Activated CD8-positive, alpha-beta memory T cell treated with anti-CD3 and anti-CD28 coated beads, Interleukin-2, amount 50 U/mL, for 1 hour (primary cell): ENCODE measurements around the gene NTSR1.

Source experiments
- DNase-seq: peaks from one replicate; pipeline ENCODE4 v3.0.0-alpha.2; 2020; ENCODE audit errors: extremely low read depth

The NTSR1 gene

GRCh38 chr20:62725596-62726268 is 17.1 kb downstream of the NTSR1 start:
- DNase-seq, result no peak

DNA sequence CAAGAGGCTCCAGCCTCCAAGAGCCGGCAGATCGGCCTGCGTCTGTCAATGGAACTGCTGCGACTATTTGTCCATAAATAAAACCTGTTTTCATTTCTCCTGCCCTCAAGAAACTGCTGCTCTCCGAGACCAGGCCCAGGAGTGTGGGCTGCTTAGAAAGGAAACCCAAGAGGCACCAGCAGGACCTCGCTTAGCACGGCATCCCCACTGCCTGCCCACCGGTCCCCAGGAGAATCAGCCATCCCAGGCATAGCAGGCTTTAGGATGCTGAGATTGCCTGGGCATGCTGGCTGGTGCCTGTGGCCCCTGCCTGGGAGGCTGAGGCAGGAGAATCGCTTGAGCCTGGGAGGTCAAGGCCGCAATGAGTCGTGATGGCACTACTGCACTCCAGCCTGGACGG is 17.6 kb downstream of the NTSR1 start:
- no peak for DNase-seq

- no peak for DNase-seq
Measured at GRCh38 chr20:62726716-62727583, 18.3 kb downstream of the NTSR1 start.

- DNase-seq, result no peak
Measured at GRCh38 chr20:62727584-62728027, 19.0 kb downstream of the NTSR1 start.

- no peak for DNase-seq
Measured at GRCh38 chr20:62728028-62728780, 19.6 kb downstream of the NTSR1 start.

DNA sequence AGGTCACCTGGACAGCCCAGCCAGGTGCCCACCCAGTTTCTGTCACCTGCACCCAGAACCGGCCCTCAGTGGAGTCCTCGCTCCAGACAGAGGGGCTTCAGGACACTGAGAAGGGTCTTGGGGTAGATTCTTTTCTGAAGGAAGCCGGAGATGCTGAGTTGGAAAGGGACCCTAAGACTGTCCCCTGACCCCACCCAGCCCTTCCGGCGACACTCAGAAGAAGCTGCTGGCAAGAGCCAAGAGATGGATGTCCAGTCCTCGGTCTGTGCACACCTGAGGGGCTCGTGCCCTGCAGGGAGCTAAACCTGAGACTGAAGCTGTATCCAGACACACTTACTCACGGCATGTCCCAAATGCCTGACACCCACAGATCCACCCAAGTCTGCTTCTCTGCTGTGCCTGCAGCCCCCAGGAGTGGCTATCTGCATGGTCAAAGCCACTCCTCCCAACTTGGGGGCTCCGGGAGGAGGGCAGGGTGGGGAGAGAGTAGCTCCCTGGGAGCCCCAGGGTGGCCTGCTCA is 20.2 kb downstream of the NTSR1 start:
- DNase-seq, result no peak

DNA sequence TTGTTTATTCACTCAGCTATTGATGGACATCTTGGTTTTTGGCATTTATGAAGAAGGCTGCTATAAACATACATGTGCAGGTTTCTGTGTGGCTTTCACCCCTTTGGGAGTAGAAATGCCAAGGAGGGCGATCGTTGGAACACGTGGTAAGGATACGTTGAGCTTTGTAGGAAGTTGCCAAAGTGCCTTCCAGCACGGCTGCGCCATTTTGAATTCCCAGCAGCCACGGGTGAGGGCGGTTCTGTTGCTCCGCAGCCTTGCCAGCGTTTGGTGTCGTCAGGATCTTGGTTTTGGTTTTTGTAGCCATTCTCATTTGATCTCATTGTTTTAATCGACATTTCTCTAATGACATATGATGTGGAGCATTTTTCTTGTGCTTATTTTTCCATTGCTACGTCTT is 21.8 kb downstream of the NTSR1 start:
- no peak for DNase-seq

- DNase-seq, result no peak
Measured at GRCh38 chr20:62732031-62732760, 23.6 kb downstream of the NTSR1 start.

GRCh38 chr20:62732842-62733525 is 24.3 kb downstream of the NTSR1 start:
- no peak for DNase-seq

DNA sequence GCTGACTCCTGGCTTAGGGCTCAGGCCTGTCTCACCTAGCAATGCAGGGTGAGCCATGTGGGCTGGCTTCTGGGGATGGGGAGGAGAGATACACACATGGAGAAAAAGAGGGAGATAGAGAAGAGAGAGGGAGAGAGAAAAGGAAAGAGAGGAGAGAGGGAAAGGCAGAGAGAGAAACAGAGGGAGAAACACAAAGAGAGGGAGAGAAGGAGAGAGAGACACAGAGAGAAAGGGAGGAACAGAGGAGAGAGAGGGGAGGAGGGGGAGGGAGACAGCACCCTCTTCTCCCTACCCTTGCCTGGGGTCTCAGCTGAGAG is 24.8 kb downstream of the NTSR1 start:
- no peak for DNase-seq

DNA sequence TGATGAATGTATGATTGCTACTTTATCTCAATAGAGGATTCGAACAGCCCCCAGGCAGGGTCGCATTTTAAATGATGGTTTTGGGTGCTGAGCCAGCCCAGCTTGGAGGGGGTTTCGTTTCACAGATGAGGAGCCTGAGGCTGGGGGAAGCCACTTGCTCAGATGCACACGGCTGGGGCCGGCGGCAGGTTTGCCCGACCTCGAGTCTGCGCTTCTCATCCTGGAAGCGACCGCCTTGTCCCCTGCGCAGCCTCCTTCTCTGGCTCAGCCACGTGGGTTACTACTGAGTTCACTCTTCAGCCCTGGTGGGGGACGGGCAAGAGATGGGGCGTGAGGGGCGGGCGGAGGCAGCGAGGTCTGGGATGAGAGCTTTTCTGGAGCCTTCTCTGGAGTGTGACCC is 25.3 kb downstream of the NTSR1 start:
- DNase-seq, result no peak

DNA sequence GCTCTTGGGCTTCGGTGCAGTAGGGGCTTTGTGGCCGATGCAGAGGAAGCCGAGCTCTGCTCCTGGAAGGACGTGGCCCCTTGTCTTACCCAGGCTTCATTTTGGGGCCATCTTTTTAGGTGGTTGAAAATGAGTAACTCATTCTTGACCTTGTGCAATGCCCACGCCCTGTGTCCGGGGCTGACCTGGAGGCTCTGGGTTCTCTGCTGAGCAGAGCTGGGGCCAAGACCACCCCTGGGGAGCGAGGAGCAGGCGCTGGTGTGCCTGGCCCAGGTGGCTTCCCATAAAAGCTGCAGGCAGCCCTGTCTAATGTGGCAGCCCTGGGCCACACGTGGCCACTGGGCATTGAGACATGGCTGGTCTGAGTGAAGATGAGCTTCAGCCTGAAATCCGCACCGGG is 25.7 kb downstream of the NTSR1 start:
- no peak for DNase-seq

- DNase-seq, result no peak
Measured at GRCh38 chr20:62734881-62735280, 26.2 kb downstream of the NTSR1 start.

- no peak for DNase-seq
Measured at GRCh38 chr20:62735331-62735821, 26.7 kb downstream of the NTSR1 start.

DNA sequence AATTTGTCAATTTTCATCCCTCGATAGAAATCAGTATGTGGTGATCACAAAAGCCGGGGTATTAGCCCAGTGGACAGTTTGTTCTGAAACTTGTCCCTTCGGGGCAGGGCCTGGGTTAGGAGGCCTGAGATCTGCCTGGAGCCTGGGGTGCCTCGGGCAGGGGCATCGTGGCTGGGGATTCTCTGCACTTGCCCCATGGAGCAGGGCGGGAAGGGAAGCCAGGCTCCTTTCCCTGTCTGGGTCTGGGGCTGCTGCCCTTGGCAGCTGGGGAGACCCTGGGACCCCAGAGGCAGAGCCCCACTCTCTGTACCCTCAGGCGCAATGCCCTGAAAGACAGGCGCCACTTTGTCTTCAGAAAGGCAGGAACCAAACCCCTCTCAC is 27.4 kb downstream of the NTSR1 start:
- no peak for DNase-seq

GRCh38 chr20:62736407-62737071 is 27.9 kb downstream of the NTSR1 start:
- DNase-seq, result no peak

DNA sequence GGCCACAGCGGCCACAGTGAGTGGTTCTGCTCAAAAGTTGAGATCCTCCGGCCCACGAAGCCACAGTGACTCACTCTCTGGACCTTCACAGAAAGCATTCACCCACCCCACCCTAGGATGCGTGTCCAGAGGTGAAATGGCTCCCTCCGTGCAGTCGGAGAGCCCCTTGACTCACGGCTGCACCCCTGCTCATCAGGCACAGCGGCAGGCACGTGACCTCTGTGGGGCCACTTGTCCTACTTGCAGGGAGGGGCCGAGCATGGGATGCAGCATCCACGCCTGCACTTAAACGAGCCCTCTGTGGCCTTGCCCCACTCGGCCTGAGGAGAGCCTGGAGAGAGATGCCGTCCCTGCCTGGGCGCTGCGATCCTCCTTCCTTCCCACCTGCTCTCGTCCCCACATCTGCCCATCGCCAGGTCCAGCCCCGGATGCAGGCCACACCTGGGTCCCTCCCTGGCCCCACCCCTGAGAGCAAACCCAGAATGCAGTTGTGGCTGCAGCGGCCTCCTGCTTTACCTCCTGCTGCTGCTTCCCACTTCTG is 28.7 kb downstream of the NTSR1 start:
- no peak for DNase-seq

DNA sequence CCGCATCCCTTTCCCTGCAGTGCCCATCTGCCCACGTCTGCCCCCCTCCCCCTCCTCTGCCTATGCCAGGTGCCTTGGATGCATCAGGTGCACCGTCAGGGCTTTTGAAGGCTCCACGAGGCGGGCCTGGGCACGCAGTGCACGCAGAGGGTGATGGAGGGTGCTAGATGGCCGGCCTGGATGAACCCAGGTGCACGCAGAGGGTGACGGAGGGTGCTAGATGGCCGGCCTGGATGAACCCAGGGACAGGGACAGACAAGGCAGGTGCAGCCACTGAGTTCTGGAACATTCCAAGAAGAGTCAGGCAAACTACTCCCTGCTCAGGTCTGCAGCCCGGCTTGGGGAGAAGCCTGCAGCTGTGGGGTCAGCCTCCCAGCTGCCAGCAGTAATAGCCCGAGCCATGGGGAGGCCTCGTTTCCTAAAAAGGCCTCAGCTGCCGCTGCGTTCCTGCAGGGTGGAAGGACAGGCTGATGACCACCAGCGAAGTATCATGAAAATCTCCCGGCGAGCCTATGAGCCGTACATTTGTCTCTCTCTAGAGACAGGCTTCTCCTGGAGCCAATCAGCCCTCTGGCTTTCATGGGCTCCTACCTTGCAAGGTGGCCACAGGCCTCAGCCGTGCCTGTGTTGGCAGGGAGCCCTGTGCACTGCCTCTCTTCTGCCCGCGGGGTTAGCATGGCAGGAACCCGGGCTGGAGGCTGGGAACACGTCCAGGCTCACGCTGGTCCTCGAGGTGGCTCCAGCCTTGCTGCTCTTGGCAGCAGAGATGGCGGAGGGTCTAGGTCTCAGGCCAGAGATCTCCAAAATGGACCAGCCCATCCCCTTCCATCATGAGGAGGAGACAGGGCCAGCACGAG is 29.6 kb downstream of the NTSR1 start:
- DNase-seq, result no peak

DNA sequence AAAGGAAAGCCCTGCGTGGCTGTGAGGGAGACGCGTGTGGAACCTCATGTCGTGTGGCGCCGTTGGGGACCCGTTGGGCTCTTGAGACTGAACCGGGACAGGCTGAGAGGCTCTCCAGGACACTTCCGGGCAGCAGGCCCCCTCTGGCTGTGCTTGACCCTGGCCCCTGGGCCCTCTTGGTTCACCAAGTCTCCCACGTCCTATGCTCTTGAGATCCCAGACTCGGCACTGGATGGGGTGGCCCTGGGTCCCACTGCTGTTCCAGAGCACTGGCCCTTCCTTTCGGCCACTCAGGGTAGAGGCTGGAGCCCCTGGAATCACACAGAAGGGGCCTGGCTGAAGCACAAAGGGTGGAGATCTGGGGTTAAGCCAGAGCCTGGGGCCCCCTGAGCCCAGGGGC is 30.4 kb downstream of the NTSR1 start:
- no peak for DNase-seq
